ENCODE data around the gene RASGEF1C. TPM values are rescaled to one million over a fixed set of nuclear protein-coding genes. Genes with fewer than 3 reads are reported as not detected.

Gene RASGEF1C
- total RNA-seq, 2 experiments from 2014 or later = not detected

- CTCF ChIA-PET (ENCODE audit: unreplicated experiment) = no interaction called here
- intact Hi-C loops (cut with micrococcal nuclease; ENCODE audit: unreplicated experiment) = no loop called here
- TF ChIP-seq EZH2phosphoT487 (IDR thresholded peaks at IDR 0.05; ENCODE audit: borderline replicate concordance, low read depth, low read length) (no peak), CTCF (conservative IDR thresholded peaks at IDR 0.05; ENCODE audit: low read length) (no peak)
Measured at GRCh38 chr5:180099733-180100611, 109.0 kb downstream of the RASGEF1C start.

GRCh38 chr5:180098991-180099732 is 109.8 kb downstream of the RASGEF1C start:
- H3K27ac ChIP-seq (ENCODE audit: low read depth, low read length, poor library complexity, severe bottlenecking) = no peak overlapping the region
- no peaks in the 10 kb centered on the region for H3K4me1 ChIP-seq (ENCODE audit: insufficient read depth, low read length, poor library complexity, severe bottlenecking)
- H2AFZ ChIP-seq (ENCODE audit: low read length) = no peak overlapping the region
- no peak for DNase-seq (ENCODE audit: low spot score)
- no peak overlapping the region for H3K4me2 ChIP-seq (ENCODE audit: low read length)
- H4K20me1 ChIP-seq (ENCODE audit: insufficient read depth, low read length) = no peaks in the 10 kb centered on the region
- no peak overlapping the region for H3K4me3 ChIP-seq (ENCODE audit: low read depth, low read length, poor library complexity, severe bottlenecking)
- no peaks in the 10 kb centered on the region for H3K9me3 ChIP-seq (ENCODE audit: low read length)
- BruUV-seq (replicated peaks) = no TSS peak
- ChIA-PET POLR2A (no interaction called here), CTCF (ENCODE audit: unreplicated experiment) (no interaction called here)
- no peaks in the 10 kb centered on the region for H3K36me3 ChIP-seq (ENCODE audit: insufficient read depth, low read length)
- TF ChIP-seq EZH2phosphoT487 (IDR thresholded peaks at IDR 0.05; ENCODE audit: borderline replicate concordance, low read depth, low read length) (no peak), CTCF (conservative IDR thresholded peaks at IDR 0.05; ENCODE audit: low read length) (no peak)
- H3K9me2 ChIP-seq (ENCODE audit: insufficient read depth, low read length) = no peaks in the 10 kb centered on the region
- intact Hi-C loops (cut with micrococcal nuclease; ENCODE audit: unreplicated experiment) = no loop called here
- no peaks in the 10 kb centered on the region for H3K79me2 ChIP-seq (ENCODE audit: insufficient read depth, low read depth, low read length)

More at GRCh38 chr5:180099733-180100611, 109.0 kb downstream of the RASGEF1C start:
- POLR2A ChIA-PET = no interaction called here
- no TSS peak for BruUV-seq (replicated peaks)
- Histone ChIP-seq H3K79me2 (ENCODE audit: insufficient read depth, low read depth, low read length) (no peaks in the 10 kb centered on the region), H3K36me3 (ENCODE audit: insufficient read depth, low read length) (no peaks in the 10 kb centered on the region), H4K20me1 (ENCODE audit: insufficient read depth, low read length) (no peaks in the 10 kb centered on the region), H3K4me3 (ENCODE audit: low read depth, low read length, poor library complexity, severe bottlenecking) (no peak overlapping the region), H3K9me3 (ENCODE audit: low read length) (no peaks in the 10 kb centered on the region), H3K4me1 (ENCODE audit: insufficient read depth, low read length, poor library complexity, severe bottlenecking) (no peaks in the 10 kb centered on the region), H2AFZ (ENCODE audit: low read length) (no peak overlapping the region), H3K4me2 (ENCODE audit: low read length) (no peak overlapping the region), H3K27ac (ENCODE audit: low read depth, low read length, poor library complexity, severe bottlenecking) (no peak overlapping the region), H3K9me2 (ENCODE audit: insufficient read depth, low read length) (no peaks in the 10 kb centered on the region)
- no peak for DNase-seq (ENCODE audit: low spot score)
